K562 (cell line): ENCODE data around the gene HSPE1. TPM values are rescaled to one million over a fixed set of nuclear protein-coding genes. Genes with fewer than 3 reads are reported as not detected.

Experiments
- ADNP ChIP-seq: fragments of 200-800 bp; sonication (Bioruptor generic); IDR thresholded peaks from 2 replicates; pipeline ENCODE4 v1.6.1; 2016; ENCODE audit warnings: missing genetic modification characterization, missing compliant biosample characterization
- ARHGAP35 ChIP-seq: fragments of 450-650 bp; IDR thresholded peaks from 2 replicates; pipeline ENCODE4 v1.6.1; 2018; ENCODE audit not compliant: partially characterized antibody
- BCLAF1 ChIP-seq, 2 experiments: fragments of 450-650 bp in 1 of 2; IDR thresholded peaks; 2 replicates each; pipeline ENCODE4 v1.6.1; 2011 to 2017; ENCODE audit warnings: low read depth in 2 of 2, antibody characterized with exemption in 1 of 2, borderline replicate concordance in 1 of 2, low read length in 1 of 2, mild to moderate bottlenecking in 1 of 2, mixed read lengths in 1 of 2; ENCODE audit not compliant: control insufficient read depth in 1 of 2
- BCOR ChIP-seq: fragments of 450-650 bp; IDR thresholded peaks from 2 replicates; pipeline ENCODE4 v1.6.1; 2016
- CBX5 ChIP-seq: IDR thresholded peaks from 2 replicates; pipeline ENCODE4 v1.6.1; 2014; ENCODE audit warnings: low read depth, borderline replicate concordance
- CHAMP1 ChIP-seq: fragments of 450-650 bp; IDR thresholded peaks from 2 replicates; pipeline ENCODE4 v1.6.1; 2016; ENCODE audit warnings: mild to moderate bottlenecking
- EP300 ChIP-seq: IDR thresholded peaks from 2 replicates; pipeline ENCODE4 v1.6.1; 2012; ENCODE audit warnings: low read length, improper control_type of control experiment
- HDAC1 ChIP-seq, 2 experiments: fragments of 450-650 bp; IDR thresholded peaks; 2 replicates each; pipeline ENCODE4 v1.6.1; 2016 to 2017; ENCODE audit warnings: inconsistent platforms in 1 of 2, mild to moderate bottlenecking in 1 of 2, moderate library complexity in 1 of 2
- ILF3 ChIP-seq: fragments of 450-650 bp; IDR thresholded peaks from 2 replicates; pipeline ENCODE4 v1.6.1; 2018; ENCODE audit warnings: antibody characterized with exemption, mild to moderate bottlenecking, moderate library complexity, borderline replicate concordance
- KAT8 ChIP-seq: fragments of 450-650 bp; IDR thresholded peaks from 2 replicates; pipeline ENCODE4 v1.6.1; 2016; ENCODE audit warnings: low read depth, mild to moderate bottlenecking
- MCM5 ChIP-seq: fragments of 450-650 bp; IDR thresholded peaks from 2 replicates; pipeline ENCODE4 v1.6.1; 2016; ENCODE audit warnings: low read depth
- MYC ChIP-seq, 2 experiments: fragments of 250-450 bp in 1 of 2; sonication (Bioruptor Pico) in 1 of 2; IDR thresholded peaks; 2 replicates each; pipeline versions ENCODE4 v1.5.1 to v1.6.1; 2012 to 2021; ENCODE audit warnings: low read depth in 2 of 2, borderline replicate concordance in 1 of 2, improper control_type of control experiment in 1 of 2, low read length in 1 of 2, mild to moderate bottlenecking in 1 of 2, moderate library complexity in 1 of 2
- SMARCB1 ChIP-seq: IDR thresholded peaks from 2 replicates; pipeline ENCODE4 v1.6.1; 2011; ENCODE audit warnings: improper control_type of control experiment, low read depth; ENCODE audit not compliant: insufficient read length
- SOX6 ChIP-seq: fragments of 450-650 bp; IDR thresholded peaks from 2 replicates; pipeline ENCODE4 v1.6.1; 2014; ENCODE audit warnings: mild to moderate bottlenecking
- SRSF1 ChIP-seq: fragments of 200-400 bp; formaldehyde crosslinking; IDR thresholded peaks from 2 replicates; pipeline ENCODE4 v1.6.1; 2017; ENCODE audit warnings: mild to moderate bottlenecking, low read depth, low read length, moderate library complexity
- ZNF224 ChIP-seq: sonication (generic); formaldehyde crosslinking; IDR thresholded peaks from 2 replicates; pipeline ENCODE4 v1.8.0; 2022; ENCODE audit warnings: mild to moderate bottlenecking, missing genetic modification reagents
- ZNF354B ChIP-seq: fragments of 250-450 bp; sonication (Bioruptor Pico); IDR thresholded peaks from 2 replicates; pipeline ENCODE4 v1.4.0; 2020
- ZNF449 ChIP-seq: fragments of 250-450 bp; sonication (Bioruptor Pico); IDR thresholded peaks from 2 replicates; pipeline ENCODE4 v1.8.0; 2022; ENCODE audit warnings: moderate library complexity, mild to moderate bottlenecking, inconsistent platforms
- ZNF76 ChIP-seq: fragments of 250-450 bp; sonication (Bioruptor Pico); IDR thresholded peaks from 2 replicates; pipeline ENCODE4 v1.4.0; 2020; ENCODE audit warnings: mild to moderate bottlenecking, moderate library complexity, borderline replicate concordance
- ZNF780A ChIP-seq: fragments of 250-450 bp; sonication (Bioruptor Pico); IDR thresholded peaks from 2 replicates; pipeline ENCODE4 v1.5.0; 2021; ENCODE audit warnings: mild to moderate bottlenecking
- polyA plus RNA-seq, 8 experiments: library from polyadenylated mRNA; depleted of rRNA in 4 of 8; stranded (reverse) in 5 of 8; unstranded in 3 of 8; fragments of >200 nt; fragmentation: Nextera tagmentation in 2 of 8; fragmentation: Illumina TruSeq in 1 of 8; extraction: Ambion mirVana in 2 of 8; extraction: Trizol in 1 of 8; gene quantifications; 2 replicates each; pipeline versions ENCODE4 v1.2.1 to v1.2.3, GENCODE V29; 2011 to 2014; ENCODE audit warnings: inconsistent platforms in 1 of 8, missing spikeins in 1 of 8
- total RNA-seq, 7 experiments: library from RNA; depleted of rRNA in 6 of 7; stranded (reverse); fragments of >200 nt in 6 of 7; fragmentation: Illumina TruSeq in 2 of 7; extraction: Trizol in 2 of 7; gene quantifications; 2 replicates each; pipeline versions ENCODE4 v1.2.1 to v1.2.3, GENCODE V29; 2011 to 2021; ENCODE audit warnings: low replicate concordance in 1 of 7

Gene HSPE1
- total and polyA plus RNA-seq, 9 of the 15 experiments (the other 6 are each of a cell fraction or from before 2014, with no cell fraction given): 223 to 1,007 (median 612) TPM

GRCh38 chr2:197499594-197500502 lies at the start of gene HSPE1, which contains the start of gene HSPD1 (continued):
- peak in 1 of 2 experiments; percentile 37; a peak in 1 of 4 replicates for TF ChIP-seq BCLAF1 (IDR thresholded peaks at IDR 0.05; ENCODE audit: borderline replicate concordance in 1 of 2, control insufficient read depth in 1 of 2, low read depth in 2 of 2, low read length in 1 of 2)
- peak; percentile 42; the same call in 1 of the 2 replicates for TF ChIP-seq CHAMP1
- TF ChIP-seq ZNF449 (CRISPR knock-in tag): no peak
- peak; percentile 32; the same call in 1 of the 2 replicates for TF ChIP-seq SOX6
- TF ChIP-seq BCOR: peak; percentile 70; the same call in 1 of the 2 replicates
- TF ChIP-seq ARHGAP35: no peak
- no peak for TF ChIP-seq SMARCB1
- TF ChIP-seq ZNF224: 0 out of 2 replicates have a peak, but pooled peaks have one; percentile 45
- TF ChIP-seq MYC (IDR thresholded peaks at IDR 0.05; ENCODE audit: low read depth, low read length): peak; percentile 94
- TF ChIP-seq MYC (CRISPR knock-in tag; IDR thresholded peaks at IDR 0.05; ENCODE audit: borderline replicate concordance, low read depth): no peak; the same call in 1 of the 2 replicates
- TF ChIP-seq KAT8: no peak
- no peak for TF ChIP-seq ZNF780A (CRISPR knock-in tag)
- no peak for TF ChIP-seq MCM5
- no peak for TF ChIP-seq ADNP
- no peak for TF ChIP-seq CBX5
- TF ChIP-seq SRSF1: no peak
- TF ChIP-seq HDAC1 (IDR thresholded peaks at IDR 0.05): peak in 1 of 2 experiments; percentile 87; a peak in 2 of 4 replicates
- peak; percentile 70 for TF ChIP-seq EP300
- TF ChIP-seq ZNF354B (CRISPR knock-in tag): no peak
- TF ChIP-seq ZNF76 (CRISPR knock-in tag): no peak
- no peak for TF ChIP-seq ILF3
- TF ChIP-seq, all 486 proteins: peak for 165
